K562 (cell line): ENCODE measurements around the gene LRRC8E. TPM values are rescaled to one million over a fixed set of nuclear protein-coding genes. Genes with fewer than 3 reads are reported as not detected.
A peak's percentile ranks its signal among the peaks of the same experiment; 100 is the strongest.

Source experiments
- ATAC-seq: fragments of 200-7000 bp; cut with Tn5 transposase; 3 replicates; pipeline ENCODE4 v1.9.1; 2020; ENCODE audit warnings: moderate library complexity
- BruUV-seq: library from RNA; stranded (reverse); fragments of 400-500 nt; replicated peaks from 2 replicates; lab custom pipeline; 2021; lab: Mats Ljungman, UMichigan
- CTCF ChIA-PET: fragments of 300-600 bp; formaldehyde crosslinking; extraction: SDS; loops from one replicate; lab custom pipeline; 2021; ENCODE audit warnings: low intra/inter-chr PET ratio; lab: Yijun Ruan, JAX
- POLR2A ChIA-PET: fragments of 300-600, 350-650 bp; sonication (Branson Sonifier 250); formaldehyde crosslinking; extraction: SDS; loops from one replicate; lab custom pipeline; 2021; ENCODE audit warnings: antibody characterized with exemption, inconsistent platforms; lab: Yijun Ruan, JAX
- DNase-seq, 4 experiments: peaks; one replicate each; pipeline versions ENCODE4 v3.0.0 to v3.0.0-alpha.2; 2011 to 2018; ENCODE audit warnings: low spot score in 3 of 4, mixed read lengths in 3 of 4; ENCODE audit errors: extremely low read depth in 1 of 4
- FAIRE-seq: peaks from 2 replicates; lab custom pipeline; 2011; peaks lifted over from hg19 to GRCh38; lab: Jason Lieb, UNC
- H2AFZ ChIP-seq: 2 replicates; pipeline ENCODE4 v1.6.0; 2011; ENCODE audit warnings: low read depth, low read length, control low read depth, inconsistent platforms
- H3K27ac ChIP-seq: fragments of 200-600 bp; 3 replicates; pipeline ENCODE4 v1.8.0; 2011; ENCODE audit warnings: low read depth, mild to moderate bottlenecking, control low read depth, inconsistent platforms, low read length, moderate library complexity, mixed read lengths; ENCODE audit errors: extremely low read depth
- H3K27me3 ChIP-seq, 2 experiments: fragments of 300-600 bp in 1 of 2; 2 replicates in 1 of 2; 3 replicates in 1 of 2; pipeline versions ENCODE4 v1.6.0 to v1.8.0; 2011; ENCODE audit warnings: inconsistent platforms in 2 of 2, low read length in 2 of 2, mild to moderate bottlenecking in 1 of 2, mixed read lengths in 1 of 2, moderate library complexity in 1 of 2; ENCODE audit not compliant: control insufficient read depth in 2 of 2, insufficient read depth in 2 of 2
- H3K36me3 ChIP-seq: fragments of 300-600 bp; 3 replicates; pipeline ENCODE4 v1.8.0; 2011; ENCODE audit warnings: mild to moderate bottlenecking, low read length, inconsistent platforms; ENCODE audit not compliant: control insufficient read depth, insufficient read depth
- H3K4me1 ChIP-seq, 2 experiments: fragments of 200-600 bp in 1 of 2; replicated peaks in 1 of 2; 2 replicates in 1 of 2; 3 replicates in 1 of 2; pipeline versions ENCODE4 v1.5.1 to v1.8.0; 2011; ENCODE audit warnings: inconsistent platforms in 2 of 2, low read length in 2 of 2, mild to moderate bottlenecking in 1 of 2, mixed read lengths in 1 of 2, moderate library complexity in 1 of 2; ENCODE audit not compliant: control insufficient read depth in 2 of 2, insufficient read depth in 2 of 2
- H3K4me2 ChIP-seq: 2 replicates; pipeline ENCODE4 v1.6.1; 2011; ENCODE audit warnings: low read length, control low read depth, inconsistent platforms, mixed read lengths; ENCODE audit not compliant: insufficient read depth
- H3K4me3 ChIP-seq: fragments of 200-600 bp; sonication (generic), shearing (Covaris generic); 2 replicates; pipeline ENCODE4 v1.5.1; 2016; ENCODE audit warnings: control low read depth, inconsistent platforms
- H3K79me2 ChIP-seq: fragments of 200-600 bp; 3 replicates; pipeline ENCODE4 v1.8.0; 2011; ENCODE audit warnings: low read length, inconsistent platforms; ENCODE audit not compliant: control insufficient read depth, insufficient read depth
- H3K9ac ChIP-seq, 2 experiments: 2 replicates each; pipeline versions ENCODE4 v1.6.0 to v1.6.1; 2011; ENCODE audit warnings: low read depth in 2 of 2, low read length in 2 of 2, control low read depth in 1 of 2, inconsistent platforms in 1 of 2, mild to moderate bottlenecking in 1 of 2, mixed read lengths in 1 of 2; ENCODE audit not compliant: insufficient read depth in 1 of 2
- H3K9me1 ChIP-seq: one replicate; pipeline ENCODE4 v1.6.0; 2011; ENCODE audit warnings: inconsistent platforms, mild to moderate bottlenecking, low read length, moderate library complexity; ENCODE audit not compliant: control insufficient read depth, insufficient read depth
- H3K9me3 ChIP-seq: replicated peaks from 2 replicates; pipeline ENCODE4 v1.5.1; 2011; ENCODE audit warnings: low read depth, low read length, inconsistent platforms; ENCODE audit not compliant: control insufficient read depth, insufficient read depth
- H4K20me1 ChIP-seq: replicated peaks from 2 replicates; pipeline ENCODE4 v1.6.1; 2011; ENCODE audit warnings: low read length, inconsistent platforms, mixed read lengths; ENCODE audit not compliant: control insufficient read depth, insufficient read depth
- DACH1 ChIP-seq: fragments of 450-650 bp; IDR thresholded peaks from 2 replicates; pipeline ENCODE4 v1.6.1; 2018; ENCODE audit not compliant: partially characterized antibody
- HMBOX1 ChIP-seq: sonication (generic); IDR thresholded peaks from 2 replicates; pipeline ENCODE4 v1.6.1; 2016
- NR1H2 ChIP-seq: sonication (generic); formaldehyde crosslinking; IDR thresholded peaks from 2 replicates; pipeline ENCODE4 v1.4.0; 2020; ENCODE audit warnings: mild to moderate bottlenecking, missing genetic modification reagents
- POLR2G ChIP-seq: fragments of 200-400 bp; formaldehyde crosslinking; IDR thresholded peaks from 2 replicates; pipeline ENCODE4 v1.6.1; 2017; ENCODE audit warnings: low read depth, mild to moderate bottlenecking, antibody characterized with exemption, low read length, moderate library complexity
- POLR2H ChIP-seq: IDR thresholded peaks from 2 replicates; pipeline ENCODE4 v1.6.1; 2016; ENCODE audit warnings: missing genetic modification characterization, low read depth, mild to moderate bottlenecking, control low read depth, missing compliant biosample characterization, moderate library complexity
- SMARCA4 ChIP-seq: fragments of 450-650 bp; IDR thresholded peaks from 2 replicates; pipeline ENCODE4 v1.6.1; 2016
- ZSCAN32 ChIP-seq: fragments of 450-650 bp; formaldehyde crosslinking; IDR thresholded peaks from 2 replicates; pipeline ENCODE4 v1.4.0; 2020; ENCODE audit warnings: mild to moderate bottlenecking, moderate library complexity
- WGBS: fragments of 100-300 bp; shearing (Covaris generic); methylation state at CpG from one replicate; pipeline ENCODE4 v1.1.6; 2016; ENCODE audit warnings: low coverage, mixed read lengths; ENCODE audit not compliant: insufficient coverage; ENCODE audit errors: missing lambda C conversion rate; 5-methylcytosine and 5-hydroxymethylcytosine counted together
- in situ Hi-C: fragments of 300-500 bp; cut with MboI; formaldehyde crosslinking; loops from 4 replicates; pipeline ENCODE4 v1.15.0; 2018; ENCODE audit warnings: inconsistent platforms, mixed read lengths
- intact Hi-C: fragments of 100-400 bp; cut with micrococcal nuclease; formaldehyde crosslinking; loops from 2 replicates; pipeline ENCODE4 v1.14.2; 2022
- polyA plus RNA-seq, 8 experiments: library from polyadenylated mRNA; depleted of rRNA in 4 of 8; stranded (reverse) in 5 of 8; unstranded in 3 of 8; fragments of >200 nt; fragmentation: Nextera tagmentation in 2 of 8; fragmentation: Illumina TruSeq in 1 of 8; extraction: Ambion mirVana in 2 of 8; extraction: Trizol in 1 of 8; gene quantifications; 2 replicates each; pipeline versions ENCODE4 v1.2.1 to v1.2.3, GENCODE V29; 2011 to 2014; ENCODE audit warnings: inconsistent platforms in 1 of 8, missing spikeins in 1 of 8
- total RNA-seq, 7 experiments: library from RNA; depleted of rRNA in 6 of 7; stranded (reverse); fragments of >200 nt in 6 of 7; fragmentation: Illumina TruSeq in 2 of 7; extraction: Trizol in 2 of 7; gene quantifications; 2 replicates each; pipeline versions ENCODE4 v1.2.1 to v1.2.3, GENCODE V29; 2011 to 2021; ENCODE audit warnings: low replicate concordance in 1 of 7
- TF ChIP-seq, protein P1 (sequence below): fragments of 450-650 bp; IDR thresholded peaks from 2 replicates; pipeline ENCODE4 v1.7.1; 2018; ENCODE audit warnings: mild to moderate bottlenecking, low read depth; ENCODE audit not compliant: partially characterized antibody

Gene LRRC8E
- total and polyA plus RNA-seq, 9 of the 15 experiments (the other 6 are each of a cell fraction or from before 2014, with no cell fraction given) = 0.08 to 5.7 (median 3.5) TPM; not detected in 1

GRCh38 chr19:7922836-7923195 is 34.5 kb downstream of the LRRC8E start:
- ChIA-PET POLR2A (interaction anchor here (0.5 to 1.4 kb wide), 3 partner anchors 22 to 40 kb away, joined by 3 to 8 read pairs (median 3); no protein-coding TSS in a partner anchor), CTCF (no interaction called here)
- Histone ChIP-seq H3K4me2 (no peak overlapping the region), H3K4me3 (no peak overlapping the region), H3K36me3 (peaks cover 31% of the 10 kb centered on the region; the same call in 1 of the 3 replicates), H3K9ac (no peak overlapping the region), H4K20me1 (peaks cover 19% of the 10 kb centered on the region; the same call in 1 of the 2 replicates), H3K27me3 (no peaks in the 10 kb centered on the region), H3K79me2 (peaks cover 14% of the 10 kb centered on the region), H3K9me3 (no peaks in the 10 kb centered on the region), H3K9me1 (no peaks in the 10 kb centered on the region), H2AFZ (no peak overlapping the region), H3K27ac (no peak overlapping the region), H3K4me1 (peaks cover 20 to 84% of the 10 kb centered on the region in 2 experiments)
- FAIRE-seq = no peak
- 88% methylated on average over 6 of the region's 8 CpGs for WGBS
- ATAC-seq = no peak
- TF ChIP-seq, protein P1, sequence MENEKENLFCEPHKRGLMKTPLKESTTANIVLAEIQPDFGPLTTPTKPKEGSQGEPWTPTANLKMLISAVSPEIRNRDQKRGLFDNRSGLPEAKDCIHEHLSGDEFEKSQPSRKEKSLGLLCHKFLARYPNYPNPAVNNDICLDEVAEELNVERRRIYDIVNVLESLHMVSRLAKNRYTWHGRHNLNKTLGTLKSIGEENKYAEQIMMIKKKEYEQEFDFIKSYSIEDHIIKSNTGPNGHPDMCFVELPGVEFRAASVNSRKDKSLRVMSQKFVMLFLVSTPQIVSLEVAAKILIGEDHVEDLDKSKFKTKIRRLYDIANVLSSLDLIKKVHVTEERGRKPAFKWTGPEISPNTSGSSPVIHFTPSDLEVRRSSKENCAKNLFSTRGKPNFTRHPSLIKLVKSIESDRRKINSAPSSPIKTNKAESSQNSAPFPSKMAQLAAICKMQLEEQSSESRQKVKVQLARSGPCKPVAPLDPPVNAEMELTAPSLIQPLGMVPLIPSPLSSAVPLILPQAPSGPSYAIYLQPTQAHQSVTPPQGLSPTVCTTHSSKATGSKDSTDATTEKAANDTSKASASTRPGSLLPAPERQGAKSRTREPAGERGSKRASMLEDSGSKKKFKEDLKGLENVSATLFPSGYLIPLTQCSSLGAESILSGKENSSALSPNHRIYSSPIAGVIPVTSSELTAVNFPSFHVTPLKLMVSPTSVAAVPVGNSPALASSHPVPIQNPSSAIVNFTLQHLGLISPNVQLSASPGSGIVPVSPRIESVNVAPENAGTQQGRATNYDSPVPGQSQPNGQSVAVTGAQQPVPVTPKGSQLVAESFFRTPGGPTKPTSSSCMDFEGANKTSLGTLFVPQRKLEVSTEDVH = no peak
- TF ChIP-seq POLR2G (peak; percentile 7; the same call in 1 of the 2 replicates), ZSCAN32 (CRISPR knock-in tag) (no peak), POLR2H (tag) (no peak), DACH1 (no peak), HMBOX1 (no peak), SMARCA4 (no peak), NR1H2 (CRISPR knock-in tag) (no peak)
- intact Hi-C loops = loop anchor here (5.0 kb wide), 1 partner anchor 51 kb away; the partner anchor contains the start of gene PRR36
- BruUV-seq = no TSS peak
- in situ Hi-C loops = loop anchor here (5.0 kb wide), 1 partner anchor 71 kb away; no protein-coding TSS in a partner anchor
- no peak for DNase-seq
